IMR-90 (cell line): ENCODE measurements around the gene LIX1. TPM values are rescaled to one million over a fixed set of nuclear protein-coding genes. Genes with fewer than 3 reads are reported as not detected.

ENCODE experiments used
- ATAC-seq: fragments of 200-7000 bp; cut with Tn5 transposase; 2 replicates; pipeline ENCODE4 v1.9.1; 2020; ENCODE audit warnings: low read depth, mild to moderate bottlenecking, moderate library complexity
- BruUV-seq: library from RNA; stranded (reverse); fragments of 400-500 nt; replicated peaks from 2 replicates; lab custom pipeline; 2021; lab: Mats Ljungman, UMichigan
- CTCF ChIA-PET: fragments of 300-600 bp; formaldehyde crosslinking; extraction: SDS; loops from one replicate; lab custom pipeline; 2021; ENCODE audit warnings: antibody characterized with exemption; lab: Yijun Ruan, JAX
- POLR2A ChIA-PET: fragments of 300-600 bp; sonication (Branson Sonifier 250); formaldehyde crosslinking; loops from one replicate; lab custom pipeline; 2022; ENCODE audit warnings: antibody characterized with exemption; ENCODE audit not compliant: unreplicated experiment; lab: Charles Lee
- DNase-seq: peaks from one replicate; pipeline ENCODE4 v3.0.0; 2013
- H2AFZ ChIP-seq: replicated peaks from 2 replicates; pipeline ENCODE3; 2013; ENCODE audit warnings: low read length, mild to moderate bottlenecking; ENCODE audit not compliant: poor library complexity
- H2AK5ac ChIP-seq: 2 replicates; pipeline ENCODE4 v1.6.1; 2013; ENCODE audit warnings: low read depth, low read length, inconsistent platforms
- H2AK9ac ChIP-seq: replicated peaks from 2 replicates; pipeline ENCODE3; 2013; ENCODE audit warnings: mild to moderate bottlenecking, low read depth, low read length, moderate library complexity; ENCODE audit not compliant: poor library complexity
- H2BK120ac ChIP-seq: 2 replicates; pipeline ENCODE4 v1.6.1; 2013; ENCODE audit warnings: low read depth, low read length, inconsistent platforms
- H2BK15ac ChIP-seq: 3 replicates; pipeline ENCODE4 v1.6.1; 2013; ENCODE audit warnings: low read depth, low read length, inconsistent platforms
- H2BK20ac ChIP-seq: 2 replicates; pipeline ENCODE4 v1.6.1; 2013; ENCODE audit warnings: low read depth, mild to moderate bottlenecking, inconsistent platforms, low read length, moderate library complexity
- H2BK5ac ChIP-seq: 2 replicates; pipeline ENCODE4 v1.6.1; 2013; ENCODE audit warnings: mild to moderate bottlenecking, low read depth, low read length, inconsistent platforms; ENCODE audit not compliant: poor library complexity, severe bottlenecking
- H3K14ac ChIP-seq: replicated peaks from 2 replicates; pipeline ENCODE4 v1.6.1; 2013; ENCODE audit warnings: low read depth, low read length, inconsistent platforms
- H3K18ac ChIP-seq: 2 replicates; pipeline ENCODE4 v1.6.1; 2013; ENCODE audit warnings: low read depth, low read length, control low read depth
- H3K23ac ChIP-seq: 2 replicates; pipeline ENCODE4 v1.6.1; 2013; ENCODE audit warnings: low read depth, low read length, inconsistent platforms
- H3K27ac ChIP-seq: 2 replicates; pipeline ENCODE4 v1.5.1; 2013; ENCODE audit warnings: mild to moderate bottlenecking, control low read depth, low read length; ENCODE audit not compliant: insufficient read depth
- H3K27me3 ChIP-seq: 2 replicates; pipeline ENCODE4 v1.6.1; 2013; ENCODE audit warnings: low read length; ENCODE audit not compliant: control insufficient read depth, insufficient read depth
- H3K36me3 ChIP-seq: 2 replicates; pipeline ENCODE4 v1.6.1; 2013; ENCODE audit warnings: low read length, mixed read lengths; ENCODE audit not compliant: control insufficient read depth, insufficient read depth
- H3K4ac ChIP-seq: 2 replicates; pipeline ENCODE4 v1.6.1; 2013; ENCODE audit warnings: low read depth, low read length, inconsistent platforms
- H3K4me1 ChIP-seq: 2 replicates; pipeline ENCODE4 v1.6.1; 2013; ENCODE audit warnings: low read length, mixed read lengths; ENCODE audit not compliant: control insufficient read depth, insufficient read depth
- H3K4me2 ChIP-seq: 2 replicates; pipeline ENCODE4 v1.6.1; 2013; ENCODE audit warnings: low read depth, mild to moderate bottlenecking, control low read depth, low read length, moderate library complexity
- H3K4me3 ChIP-seq: 2 replicates; pipeline ENCODE4 v1.5.1; 2013; ENCODE audit warnings: low read depth, mild to moderate bottlenecking, control low read depth, low read length, moderate library complexity; ENCODE audit not compliant: insufficient read depth
- H3K56ac ChIP-seq: 2 replicates; pipeline ENCODE4 v1.6.1; 2013; ENCODE audit warnings: low read length, inconsistent platforms; ENCODE audit not compliant: insufficient read depth; ENCODE audit errors: extremely low read depth
- H3K79me1 ChIP-seq, 2 experiments: 2 replicates each; pipeline ENCODE4 v1.6.1; 2013; ENCODE audit warnings: low read length in 2 of 2, inconsistent platforms in 1 of 2, low read depth in 1 of 2
- H3K9ac ChIP-seq: 2 replicates; pipeline ENCODE4 v1.6.1; 2013; ENCODE audit warnings: low read depth, low read length, control low read depth
- H3K9me1 ChIP-seq: 2 replicates; pipeline ENCODE4 v1.6.1; 2013; ENCODE audit warnings: low read length, inconsistent platforms; ENCODE audit not compliant: insufficient read depth
- H3K9me3 ChIP-seq: 2 replicates; pipeline ENCODE4 v1.6.1; 2013; ENCODE audit warnings: low read length; ENCODE audit not compliant: control insufficient read depth, insufficient read depth
- H4K20me1 ChIP-seq: 2 replicates; pipeline ENCODE4 v1.6.1; 2013; ENCODE audit warnings: low read length, inconsistent platforms; ENCODE audit not compliant: insufficient read depth
- H4K5ac ChIP-seq: 2 replicates; pipeline ENCODE4 v1.6.1; 2013; ENCODE audit warnings: mild to moderate bottlenecking, low read depth, low read length, control low read depth
- H4K8ac ChIP-seq, 2 experiments: 2 replicates each; pipeline ENCODE4 v1.6.1; 2013; ENCODE audit warnings: low read depth in 2 of 2, low read length in 2 of 2, control low read depth in 1 of 2, inconsistent platforms in 1 of 2
- H4K91ac ChIP-seq: 2 replicates; pipeline ENCODE4 v1.6.1; 2013; ENCODE audit warnings: low read depth, low read length, inconsistent platforms; ENCODE audit not compliant: insufficient read depth
- CEBPB ChIP-seq: IDR thresholded peaks from 2 replicates; pipeline ENCODE4 v1.6.1; 2012; ENCODE audit warnings: low read depth, low read length, improper control_type of control experiment
- CHD1 ChIP-seq: IDR thresholded peaks from 2 replicates; pipeline ENCODE4 v1.6.1; 2012; ENCODE audit warnings: low read depth, low read length, improper control_type of control experiment
- CTCF ChIP-seq: conservative IDR thresholded peaks from 2 replicates; pipeline ENCODE4 v1.5.1; 2012; ENCODE audit warnings: mild to moderate bottlenecking, low read depth, low read length, improper control_type of control experiment
- MAFK ChIP-seq: IDR thresholded peaks from 2 replicates; pipeline ENCODE4 v1.6.1; 2012; ENCODE audit warnings: low read depth, low read length, improper control_type of control experiment
- NFE2L2 ChIP-seq: fragments of 150-350 bp; IDR thresholded peaks from 2 replicates; pipeline ENCODE4 v1.6.1; 2016; ENCODE audit warnings: low read depth, mild to moderate bottlenecking, low read length
- POLR2A ChIP-seq: IDR thresholded peaks from 2 replicates; pipeline ENCODE4 v1.6.1; 2012; ENCODE audit warnings: mild to moderate bottlenecking, low read depth, low read length
- RAD21 ChIP-seq: IDR thresholded peaks from 2 replicates; pipeline ENCODE4 v1.6.1; 2012; ENCODE audit warnings: low read length, improper control_type of control experiment
- RFX5 ChIP-seq: IDR thresholded peaks from 2 replicates; pipeline ENCODE4 v1.8.0; 2012; ENCODE audit warnings: low read depth, mild to moderate bottlenecking, low read length, moderate library complexity
- SMC3 ChIP-seq: fragments of 150-350 bp; IDR thresholded peaks from 2 replicates; pipeline ENCODE4 v1.6.1; 2016; ENCODE audit warnings: low read depth, mild to moderate bottlenecking, antibody characterized with exemption, low read length, moderate library complexity
- USF2 ChIP-seq: fragments of 150-350 bp; IDR thresholded peaks from 2 replicates; pipeline ENCODE4 v1.6.1; 2017; ENCODE audit warnings: mild to moderate bottlenecking, antibody characterized with exemption, low read length, low read depth
- WGBS, 2 experiments: methylation state at CpG; one replicate each; pipeline versions ENCODE4 v1.1.5 to v1.1.7; 2013; ENCODE audit warnings: missing lambda C conversion rate in 2 of 2; ENCODE audit not compliant: insufficient read length in 1 of 2; ENCODE audit errors: extremely low coverage in 2 of 2; 5-methylcytosine and 5-hydroxymethylcytosine counted together
- dilution Hi-C: fragments of 300-500 bp; cut with HindIII; formaldehyde crosslinking; loops from one replicate; pipeline ENCODE4 v1.14.3; 2018; ENCODE audit warnings: low sequenced_read_pairs; ENCODE audit not compliant: unreplicated experiment
- in situ Hi-C: fragments of 300-500 bp; cut with MboI; formaldehyde crosslinking; loops from 3 replicates; pipeline ENCODE4 v1.14.3; 2019; ENCODE audit warnings: low sequenced_read_pairs, inconsistent platforms, mixed read lengths
- intact Hi-C: fragments of 100-400 bp; cut with micrococcal nuclease; formaldehyde crosslinking; loops from 2 replicates; pipeline ENCODE4 v1.10.0; 2022
- polyA plus RNA-seq, 3 experiments: library from polyadenylated mRNA; depleted of rRNA; stranded (reverse); fragments of >200 nt; gene quantifications; 2 replicates each; pipeline ENCODE4 v1.2.3, GENCODE V29; 2012; ENCODE audit warnings: low replicate concordance in 1 of 3
- total RNA-seq: library from RNA; depleted of rRNA; stranded (reverse); fragments of >200 nt; gene quantifications from 2 replicates; pipeline ENCODE4 v1.2.3, GENCODE V29; 2012

The LIX1 gene
- total and polyA plus RNA-seq, 2 of the 4 experiments (the other 2 are of a cell fraction), result not detected

DNA sequence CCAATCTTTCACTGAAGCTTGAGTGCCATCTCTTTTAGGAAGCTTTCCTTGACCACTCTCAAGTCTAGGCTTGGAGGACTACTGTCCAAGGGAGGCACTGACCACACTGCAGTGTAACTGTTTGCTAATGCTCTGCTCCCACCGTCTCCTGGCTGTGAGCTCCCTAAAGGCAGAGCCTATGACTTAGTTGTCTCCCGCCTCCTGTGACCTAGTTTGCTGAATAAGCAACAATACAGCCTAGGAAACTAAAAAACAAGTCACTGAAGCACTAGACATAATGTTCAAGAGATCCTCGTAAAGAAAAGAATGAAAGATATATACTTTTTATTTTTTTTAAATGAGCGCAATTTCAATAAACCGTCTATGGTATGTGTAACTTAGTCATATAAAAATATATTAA is 31.4 kb downstream of the LIX1 start:
- H3K79me1 ChIP-seq, result no peaks in the 10 kb centered on the region
- H3K4me1 ChIP-seq, result no peaks in the 10 kb centered on the region
- H3K9ac ChIP-seq, result no peak overlapping the region
- ATAC-seq (no peak), DNase-seq (no peak)
- H3K56ac ChIP-seq, result no peak overlapping the region
- no peak overlapping the region for H2BK15ac ChIP-seq
- dilution Hi-C loops, result no loop called here
- POLR2A ChIA-PET, result no interaction called here
- no peak overlapping the region for H3K14ac ChIP-seq
- H3K4me3 ChIP-seq, result no peak overlapping the region
- H3K23ac ChIP-seq, result no peak overlapping the region
- H3K27ac ChIP-seq, result no peak overlapping the region
- in situ Hi-C loops, result no loop called here
- no peak overlapping the region for H3K4me2 ChIP-seq
- TF ChIP-seq SMC3, result no peak
- TF ChIP-seq CTCF, result no peak
- no peak for TF ChIP-seq CHD1
- TF ChIP-seq POLR2A, result no peak
- TF ChIP-seq RAD21, result no peak
- TF ChIP-seq CEBPB, result no peak
- no peak for TF ChIP-seq MAFK
- no peak for TF ChIP-seq RFX5
- TF ChIP-seq NFE2L2, result no peak
- no peak for TF ChIP-seq USF2
- no peaks in the 10 kb centered on the region for H3K9me3 ChIP-seq
- H2AK5ac ChIP-seq, result no peak overlapping the region
- CTCF ChIA-PET, result no interaction called here
- no TSS peak for BruUV-seq
- WGBS, 2 experiments, result 50% methylated on average over 1 of the region's 5 CpGs; no CpG with 5 or more reads in 1 of the 2 experiments
- H4K91ac ChIP-seq, result no peak overlapping the region
- no peak overlapping the region for H2BK20ac ChIP-seq
- intact Hi-C loops, result no loop called here
- H2AFZ ChIP-seq, result no peak overlapping the region
- no peak overlapping the region for H4K5ac ChIP-seq
- no peak overlapping the region for H2AK9ac ChIP-seq
- no peaks in the 10 kb centered on the region for H4K20me1 ChIP-seq
- no peak overlapping the region for H3K18ac ChIP-seq
- no peak overlapping the region for H2BK5ac ChIP-seq
- H3K9me1 ChIP-seq, result no peaks in the 10 kb centered on the region
- no peaks in the 10 kb centered on the region for H3K36me3 ChIP-seq
- no peak overlapping the region for H4K8ac ChIP-seq
- H2BK120ac ChIP-seq, result no peak overlapping the region
- H3K4ac ChIP-seq, result no peak overlapping the region
- peaks cover 37% of the 10 kb centered on the region for H3K27me3 ChIP-seq
